ENCODE data around the gene SLC6A5. TPM values are rescaled to one million over a fixed set of nuclear protein-coding genes. Genes with fewer than 3 reads are reported as not detected.
"Not testable (repeated sequence)": the region's sequence is repeated elsewhere in the genome, so short reads cannot be mapped to it uniquely, and the experiment has no call there.

SLC6A5 gene
- 0.03 TPM in 1 of 2 replicates, not detected in the other for total RNA-seq
- polyA plus RNA-seq = not detected in 2 replicates

- Histone ChIP-seq H3K27me3 (peaks cover 96% of the 10 kb centered on the region), H3K4me3 (no peak within 1 kb of the TSS), H3K9me3 (ENCODE audit: low read depth) (no peaks in the 10 kb centered on the region), H3K4me2 (no peak within 1 kb of the TSS), H3K36me3 (replicated peaks; ENCODE audit: insufficient read depth, low read depth) (no peaks in the 10 kb centered on the region), H3K27ac (no peak within 1 kb of the TSS), H4K20me1 (ENCODE audit: insufficient read depth, poor library complexity, severe bottlenecking) (no peaks in the 10 kb centered on the region), H3K9me2 (replicated peaks; ENCODE audit: insufficient read depth) (no peaks in the 10 kb centered on the region), H2AFZ (no peak within 1 kb of the TSS), H3K4me1 (ENCODE audit: insufficient read depth) (no peaks in the 10 kb centered on the region), H3K79me2 (no peaks in the 10 kb centered on the region)
- WGBS (ENCODE audit: low lambda C conversion rate, missing lambda C conversion rate) = 17% methylated on average over 25 of the region's 25 CpGs
- TF ChIP-seq EZH2phosphoT487 (IDR thresholded peaks at IDR 0.05; ENCODE audit: low read depth, severe bottlenecking, unreplicated experiment) (no peak), CTCF (IDR thresholded peaks at IDR 0.05; ENCODE audit: poor library complexity) (no peak), EZH2 (IDR thresholded peaks at IDR 0.05; ENCODE audit: borderline replicate concordance) (no peak)
- peak; percentile 81 for DNase-seq (ENCODE audit: low spot score)
Measured at GRCh38 chr11:20599221-20600019, at the start of gene SLC6A5. TSS of gene SLC6A5 (plus strand) at chr11:20599608. CDS start at chr11:20599673, 65 bp downstream.

- H3K79me2 ChIP-seq = no peaks in the 10 kb centered on the region
- H3K27ac ChIP-seq = no peak overlapping the region
- no peaks in the 10 kb centered on the region for H3K36me3 ChIP-seq (replicated peaks; ENCODE audit: insufficient read depth, low read depth)
- H3K27me3 ChIP-seq = no peaks in the 10 kb centered on the region
- WGBS (ENCODE audit: low lambda C conversion rate, missing lambda C conversion rate) = 43% methylated on average over 2 of the region's 2 CpGs
- no peaks in the 10 kb centered on the region for H3K9me2 ChIP-seq (replicated peaks; ENCODE audit: insufficient read depth)
- no peaks in the 10 kb centered on the region for H3K4me1 ChIP-seq (ENCODE audit: insufficient read depth)
- no peaks in the 10 kb centered on the region for H3K9me3 ChIP-seq (ENCODE audit: low read depth)
- no peak overlapping the region for H3K4me2 ChIP-seq
- H4K20me1 ChIP-seq (ENCODE audit: insufficient read depth, poor library complexity, severe bottlenecking) = no peaks in the 10 kb centered on the region
- no peak overlapping the region for H2AFZ ChIP-seq
- no peak for DNase-seq (ENCODE audit: low spot score)
- H3K4me3 ChIP-seq = no peak overlapping the region
- TF ChIP-seq EZH2 (IDR thresholded peaks at IDR 0.05; ENCODE audit: borderline replicate concordance) (no peak), EZH2phosphoT487 (IDR thresholded peaks at IDR 0.05; ENCODE audit: low read depth, severe bottlenecking, unreplicated experiment) (no peak), CTCF (IDR thresholded peaks at IDR 0.05; ENCODE audit: poor library complexity) (no peak)
Measured at GRCh38 chr11:20551096-20551495, 48.3 kb upstream of the SLC6A5 start.

- Histone ChIP-seq H3K4me1 (ENCODE audit: insufficient read depth) (no peaks in the 10 kb centered on the region), H3K27me3 (no peaks in the 10 kb centered on the region), H3K9me2 (replicated peaks; ENCODE audit: insufficient read depth) (no peaks in the 10 kb centered on the region), H3K27ac (no peak overlapping the region), H3K4me3 (no peak overlapping the region), H3K9me3 (ENCODE audit: low read depth) (no peaks in the 10 kb centered on the region), H3K4me2 (no peak overlapping the region), H3K79me2 (no peaks in the 10 kb centered on the region), H2AFZ (no peak overlapping the region), H4K20me1 (ENCODE audit: insufficient read depth, poor library complexity, severe bottlenecking) (no peaks in the 10 kb centered on the region), H3K36me3 (replicated peaks; ENCODE audit: insufficient read depth, low read depth) (no peaks in the 10 kb centered on the region)
- 79% methylated on average over 3 of the region's 3 CpGs for WGBS (ENCODE audit: low lambda C conversion rate, missing lambda C conversion rate)
- no peak for DNase-seq (ENCODE audit: low spot score)
- TF ChIP-seq EZH2 (IDR thresholded peaks at IDR 0.05; ENCODE audit: borderline replicate concordance) (no peak), CTCF (IDR thresholded peaks at IDR 0.05; ENCODE audit: poor library complexity) (no peak), EZH2phosphoT487 (IDR thresholded peaks at IDR 0.05; ENCODE audit: low read depth, severe bottlenecking, unreplicated experiment) (no peak)
Measured at GRCh38 chr11:20555783-20556182, 43.6 kb upstream of the SLC6A5 start.

GRCh38 chr11:20556396-20556795, 43.0 kb upstream of the SLC6A5 start:
- H3K4me2 ChIP-seq; H3K9me3 ChIP-seq (ENCODE audit: low read depth); H3K9me2 ChIP-seq (replicated peaks; ENCODE audit: insufficient read depth); H2AFZ ChIP-seq; H3K27me3 ChIP-seq; H3K4me3 ChIP-seq; DNase-seq (ENCODE audit: low spot score); H3K27ac ChIP-seq; H3K4me1 ChIP-seq (ENCODE audit: insufficient read depth); H3K36me3 ChIP-seq (replicated peaks; ENCODE audit: insufficient read depth, low read depth); H4K20me1 ChIP-seq (ENCODE audit: insufficient read depth, poor library complexity, severe bottlenecking); H3K79me2 ChIP-seq: not testable (repeated sequence)

Data from hepatocyte (in vitro differentiated cells).